Liver (tissue), 9 donors: ENCODE measurements around the gene ANKRD50. TPM values are rescaled to one million over a fixed set of nuclear protein-coding genes. Genes with fewer than 3 reads are reported as not detected.
A peak's percentile ranks its signal among the peaks of the same experiment; 100 is the strongest.

Source experiments
- DNase-seq: peaks from one replicate; pipeline ENCODE4 v3.0.0-alpha.2; 2017; ENCODE audit warnings: low spot score
- H3K27ac ChIP-seq, 2 donors: one replicate each; pipeline ENCODE4 v1.7.0; 2013; ENCODE audit warnings: inconsistent platforms in 2 of 2, low read length in 2 of 2, control low read depth in 1 of 2, low read depth in 1 of 2, mild to moderate bottlenecking in 1 of 2
- H3K27me3 ChIP-seq, 4 donors: one replicate each; pipeline versions ENCODE4 v1.6.1 to v1.7.0; 2013; ENCODE audit warnings: low read length in 3 of 4, inconsistent platforms in 1 of 4, mild to moderate bottlenecking in 1 of 4, moderate library complexity in 1 of 4; ENCODE audit not compliant: control insufficient read depth in 4 of 4, insufficient read depth in 4 of 4
- H3K36me3 ChIP-seq, 4 donors: one replicate each; pipeline versions ENCODE4 v1.6.1 to v1.7.0; 2013; ENCODE audit warnings: low read length in 3 of 4, mild to moderate bottlenecking in 3 of 4, low read depth in 1 of 4, moderate library complexity in 1 of 4; ENCODE audit not compliant: control insufficient read depth in 4 of 4, insufficient read depth in 3 of 4
- H3K4me1 ChIP-seq, 4 donors: one replicate each; pipeline versions ENCODE4 v1.6.1 to v1.7.0; 2013; ENCODE audit warnings: low read length in 3 of 4, mild to moderate bottlenecking in 3 of 4, moderate library complexity in 1 of 4; ENCODE audit not compliant: control insufficient read depth in 4 of 4, insufficient read depth in 4 of 4
- H3K4me3 ChIP-seq, 3 donors: one replicate each; pipeline versions ENCODE4 v1.6.1 to v1.7.0; 2013; ENCODE audit warnings: low read length in 3 of 3, control low read depth in 1 of 3, low read depth in 1 of 3, mild to moderate bottlenecking in 1 of 3
- H3K9ac ChIP-seq, 2 donors: one replicate each; pipeline ENCODE4 v1.7.0; 2013; ENCODE audit warnings: low read length in 2 of 2, mild to moderate bottlenecking in 2 of 2, moderate library complexity in 2 of 2, control low read depth in 1 of 2, low read depth in 1 of 2
- H3K9me3 ChIP-seq, 4 donors: one replicate each; pipeline versions ENCODE4 v1.6.1 to v1.7.0; 2013; ENCODE audit warnings: low read length in 3 of 4; ENCODE audit not compliant: control insufficient read depth in 4 of 4
- ATF3 ChIP-seq: IDR thresholded peaks from 2 replicates; pipeline ENCODE4 v1.6.1; 2016; ENCODE audit warnings: antibody characterized with exemption
- CTCF ChIP-seq: fragments of 150-350 bp; IDR thresholded peaks from 2 replicates; pipeline ENCODE4 v1.5.1; 2017; ENCODE audit warnings: improper control_type of control experiment, low read depth, low read length; ENCODE audit not compliant: missing input control
- EGR1 ChIP-seq, 2 donors: IDR thresholded peaks; 2 replicates each; pipeline ENCODE4 v1.6.1; 2016 to 2018; ENCODE audit warnings: antibody characterized with exemption in 2 of 2, low read depth in 2 of 2
- FOXA1 ChIP-seq: IDR thresholded peaks from 2 replicates; pipeline ENCODE4 v1.6.1; 2016; ENCODE audit warnings: antibody characterized with exemption
- FOXA2 ChIP-seq: IDR thresholded peaks from 2 replicates; pipeline ENCODE4 v1.6.1; 2016; ENCODE audit warnings: antibody characterized with exemption
- GABPA ChIP-seq, 2 donors: IDR thresholded peaks in 1 of 2; conservative IDR thresholded peaks in 1 of 2; 2 replicates each; pipeline ENCODE4 v1.6.1; 2016; ENCODE audit warnings: antibody characterized with exemption in 2 of 2, mild to moderate bottlenecking in 1 of 2, moderate library complexity in 1 of 2
- HNF4A ChIP-seq, 2 donors: conservative IDR thresholded peaks; 2 replicates each; pipeline ENCODE4 v1.6.1; 2016; ENCODE audit warnings: antibody characterized with exemption in 2 of 2, mild to moderate bottlenecking in 2 of 2
- HNF4G ChIP-seq: IDR thresholded peaks from 2 replicates; pipeline ENCODE4 v1.6.1; 2016; ENCODE audit warnings: antibody characterized with exemption
- JUND ChIP-seq, 2 donors: IDR thresholded peaks; 2 replicates each; pipeline ENCODE4 v1.6.1; 2016; ENCODE audit warnings: antibody characterized with exemption in 2 of 2
- MAX ChIP-seq: IDR thresholded peaks from 2 replicates; pipeline ENCODE4 v1.6.1; 2016; ENCODE audit warnings: antibody characterized with exemption
- NR2F2 ChIP-seq: IDR thresholded peaks from 2 replicates; pipeline ENCODE4 v1.6.1; 2016; ENCODE audit warnings: antibody characterized with exemption
- RAD21 ChIP-seq, 2 donors: IDR thresholded peaks; 2 replicates each; pipeline ENCODE4 v1.6.1; 2016; ENCODE audit warnings: antibody characterized with exemption in 2 of 2, mild to moderate bottlenecking in 2 of 2
- REST ChIP-seq: IDR thresholded peaks from 2 replicates; pipeline ENCODE4 v1.6.1; 2016; ENCODE audit warnings: antibody characterized with exemption, mild to moderate bottlenecking
- RXRA ChIP-seq, 2 donors: IDR thresholded peaks; 2 replicates each; pipeline ENCODE4 v1.6.1; 2017 to 2018; ENCODE audit warnings: antibody characterized with exemption in 2 of 2, mild to moderate bottlenecking in 1 of 2
- SP1 ChIP-seq: IDR thresholded peaks from 2 replicates; pipeline ENCODE4 v1.6.1; 2018; ENCODE audit warnings: antibody characterized with exemption, mild to moderate bottlenecking
- TAF1 ChIP-seq: conservative IDR thresholded peaks from 2 replicates; pipeline ENCODE4 v1.6.1; 2016; ENCODE audit warnings: antibody characterized with exemption, mild to moderate bottlenecking
- YY1 ChIP-seq: IDR thresholded peaks from 2 replicates; pipeline ENCODE4 v1.6.1; 2016; ENCODE audit warnings: antibody characterized with exemption, mild to moderate bottlenecking
- ZBTB33 ChIP-seq: IDR thresholded peaks from 2 replicates; pipeline ENCODE4 v1.6.1; 2016; ENCODE audit warnings: antibody characterized with exemption
- WGBS: extraction: QIAGEN DNeasy Blood & Tissue Kit; methylation state at CpG from one replicate; pipeline ENCODE4 v1.1.7; 2013; 5-methylcytosine and 5-hydroxymethylcytosine counted together
- polyA plus RNA-seq, 2 donors: library from polyadenylated mRNA; stranded (reverse) in 1 of 2; unstranded in 1 of 2; fragments of 200-250 nt in 1 of 2; fragments of >200 nt in 1 of 2; fragmentation: Nextera tagmentation in 1 of 2; extraction: Ambion mirVana in 1 of 2; gene quantifications; one replicate each; pipeline versions ENCODE4 v1.2.1 to v1.2.3, GENCODE V29; 2013 to 2015
- total RNA-seq, 2 donors: library from RNA; depleted of rRNA; stranded (reverse); fragments of >200 nt; gene quantifications; one replicate each; pipeline ENCODE4 v1.2.3, GENCODE V29; 2014
- donor health status: healthy.
- donor health status: healthy.
- donor health status: healthy.
- donor health status: healthy.
- donor health status: healthy.

Gene ANKRD50
- total and polyA plus RNA-seq, 4 donors = 2.4 to 16.7 (median 6.0) TPM

GRCh38 chr4:124710911-124711310 lies 1.6 kb downstream of the ANKRD50 start:
- TF ChIP-seq NR2F2 (no peak), SP1 (no peak), ATF3 (no peak), MAX (no peak), RXRA (IDR thresholded peaks at IDR 0.05) (no peak), EGR1 (IDR thresholded peaks at IDR 0.05; ENCODE audit: low read depth in 2 of 2) (no peak), REST (no peak), YY1 (no peak), FOXA2 (no peak), TAF1 (no peak), CTCF (no peak), HNF4A (conservative IDR thresholded peaks at IDR 0.05) (no peak), FOXA1 (no peak), GABPA (IDR thresholded peaks at IDR 0.05 in 1 of 2, conservative IDR thresholded peaks at IDR 0.05 in 1 of 2) (no peak), RAD21 (IDR thresholded peaks at IDR 0.05) (no peak), JUND (IDR thresholded peaks at IDR 0.05) (no peak), HNF4G (no peak), ZBTB33 (no peak)
- H3K4me1 ChIP-seq = peaks cover 3 to 32% (median 19%) of the 10 kb centered on the region in 4 donors
- no peak overlapping the region for H3K27ac ChIP-seq
- no peaks in the 10 kb centered on the region for H3K9me3 ChIP-seq
- no peak overlapping the region for H3K9ac ChIP-seq
- no peaks in the 10 kb centered on the region for H3K36me3 ChIP-seq
- H3K27me3 ChIP-seq = no peaks in the 10 kb centered on the region
- no peak for DNase-seq
- 57% methylated on average over 5 of the region's 5 CpGs for WGBS
- H3K4me3 ChIP-seq = peak overlapping the region in 1 of 3 donors; percentile 78
